A673 (cell line): ENCODE measurements around the gene MIA2.
"Not testable (repeated sequence)": the region's sequence is repeated elsewhere in the genome, so short reads cannot be mapped to it uniquely, and the experiment has no call there.

Experiments
- CTCF ChIP-seq: fragments of 300-800, 200-600 bp; sonication (generic); conservative IDR thresholded peaks from 2 replicates; pipeline ENCODE4 v1.5.1; 2017; ENCODE audit warnings: low read depth, mild to moderate bottlenecking, antibody characterized with exemption, low read length, moderate library complexity, mixed read lengths
- EZH2 ChIP-seq: fragments of 200-600 bp; sonication (generic); IDR thresholded peaks from 2 replicates; pipeline ENCODE4 v1.6.1; 2017; ENCODE audit warnings: borderline replicate concordance, low read depth, mild to moderate bottlenecking, mixed read lengths, antibody characterized with exemption, low read length; ENCODE audit not compliant: poor library complexity, severe bottlenecking

GRCh38 chr14:39361556-39361955 is 127.8 kb downstream of the MIA2 start:
- not testable (repeated sequence) for TF ChIP-seq EZH2, CTCF
